MCF 10A (cell line): Measurements from ENCODE around the gene HSDL2. TPM values are rescaled to one million over a fixed set of nuclear protein-coding genes. Genes with fewer than 3 reads are reported as not detected.
"Not testable (repeated sequence)": the region's sequence is repeated elsewhere in the genome, so short reads cannot be mapped to it uniquely, and the experiment has no call there.

Source experiments
- BruUV-seq: library from RNA; stranded (reverse); fragments of 400-500 nt; replicated peaks from 2 replicates; lab custom pipeline; 2021; lab: Mats Ljungman, UMichigan
- CTCF ChIA-PET: fragments of 300-600 bp; sonication (Branson Sonifier 250); formaldehyde crosslinking; extraction: SDS; loops from one replicate; lab custom pipeline; 2021; ENCODE audit warnings: antibody characterized with exemption, inconsistent platforms; lab: Yijun Ruan, JAX
- POLR2A ChIA-PET: fragments of 300-600, 350-650 bp; sonication (Branson Sonifier 250); formaldehyde crosslinking; extraction: SDS; loops from one replicate; lab custom pipeline; 2020; ENCODE audit warnings: antibody characterized with exemption, inconsistent platforms; lab: Yijun Ruan, JAX
- DNase-seq: peaks from one replicate; pipeline ENCODE4 v3.0.0-alpha.2; 2018; ENCODE audit not compliant: unreplicated experiment
- H3K27ac Mint-ChIP-seq: one replicate; pipeline ENCODE4 v1.8.0; 2022; ENCODE audit warnings: mild to moderate bottlenecking, low read depth, mixed read lengths; ENCODE audit not compliant: unreplicated experiment
- H3K27me3 Mint-ChIP-seq: one replicate; pipeline ENCODE4 v1.8.0; 2022; ENCODE audit warnings: mixed read lengths; ENCODE audit not compliant: insufficient read depth, unreplicated experiment
- H3K36me3 Mint-ChIP-seq: one replicate; pipeline ENCODE4 v1.8.0; 2022; ENCODE audit warnings: mild to moderate bottlenecking, moderate library complexity, mixed read lengths; ENCODE audit not compliant: insufficient read depth, unreplicated experiment
- H3K4me1 Mint-ChIP-seq: one replicate; pipeline ENCODE4 v1.8.0; 2022; ENCODE audit warnings: mixed read lengths; ENCODE audit not compliant: insufficient read depth, unreplicated experiment
- H3K4me3 Mint-ChIP-seq: one replicate; pipeline ENCODE4 v1.8.0; 2022; ENCODE audit warnings: mild to moderate bottlenecking, moderate library complexity, mixed read lengths; ENCODE audit not compliant: unreplicated experiment
- H3K9me3 Mint-ChIP-seq: one replicate; pipeline ENCODE4 v1.8.0; 2022; ENCODE audit warnings: mixed read lengths; ENCODE audit not compliant: unreplicated experiment
- CTCF ChIP-seq: fragments of 200-600 bp; IDR thresholded peaks from one replicate; pipeline ENCODE4 v1.8.0; 2022; ENCODE audit warnings: antibody characterized with exemption, mild to moderate bottlenecking; ENCODE audit not compliant: unreplicated experiment
- intact Hi-C: fragments of 100-400 bp; cut with micrococcal nuclease; formaldehyde crosslinking; loops from 2 replicates; pipeline ENCODE4 v1.14.1; 2022
- total RNA-seq: library from RNA; stranded (reverse); gene quantifications from 2 replicates; pipeline ENCODE4 v1.2.3, GENCODE V29; 2022

Gene HSDL2
- total RNA-seq, 1 experiment from 2014 or later: 26.7 TPM

GRCh38 chr9:112408275-112408674 lies 28.4 kb downstream of the HSDL2 start:
- TF ChIP-seq CTCF: no peak
- peak; percentile 5 for DNase-seq
- no peaks in the 10 kb centered on the region for H3K4me1 Mint-ChIP-seq
- CTCF ChIA-PET: no interaction called here
- H3K27ac Mint-ChIP-seq: no peak overlapping the region
- H3K36me3 Mint-ChIP-seq: peaks cover 59% of the 10 kb centered on the region
- H3K9me3 Mint-ChIP-seq: no peaks in the 10 kb centered on the region
- intact Hi-C loops: no loop called here
- BruUV-seq: no TSS peak
- no peaks in the 10 kb centered on the region for H3K27me3 Mint-ChIP-seq
- no peak overlapping the region for H3K4me3 Mint-ChIP-seq
- POLR2A ChIA-PET: interaction anchor here (0.8 to 1.7 kb wide), 2 partner anchors 29 to 336 kb away, joined by 3 to 5 read pairs; partner anchors contain the start of gene HSDL2

GRCh38 chr9:112408819-112409218 lies 28.9 kb downstream of the HSDL2 start:
- intact Hi-C loops: no loop called here

GRCh38 chr9:112409758-112410157 lies 29.9 kb downstream of the HSDL2 start:
- POLR2A ChIA-PET: interaction anchor here (1.7 kb wide), 1 partner anchor 30 kb away, joined by 5 read pairs; the partner anchor contains the start of gene HSDL2
- TF ChIP-seq CTCF: no peak
- H3K36me3 Mint-ChIP-seq: peaks cover 58% of the 10 kb centered on the region
- CTCF ChIA-PET: interaction anchor here (0.6 to 0.7 kb wide), 2 partner anchors 15 to 156 kb away, joined by 3 read pairs; no protein-coding TSS in a partner anchor
- no peaks in the 10 kb centered on the region for H3K4me1 Mint-ChIP-seq
- H3K27me3 Mint-ChIP-seq: no peaks in the 10 kb centered on the region
- no peak overlapping the region for H3K27ac Mint-ChIP-seq
- BruUV-seq: no TSS peak
- no peak overlapping the region for H3K4me3 Mint-ChIP-seq
- H3K9me3 Mint-ChIP-seq: no peaks in the 10 kb centered on the region
- intact Hi-C loops: no loop called here
- DNase-seq: no peak

More at GRCh38 chr9:112408819-112409218, 28.9 kb downstream of the HSDL2 start:
- Mint-ChIP-seq H3K4me1 (no peaks in the 10 kb centered on the region), H3K27ac (no peak overlapping the region), H3K36me3 (peaks cover 56% of the 10 kb centered on the region), H3K4me3 (no peak overlapping the region), H3K27me3 (no peaks in the 10 kb centered on the region), H3K9me3 (no peaks in the 10 kb centered on the region)
- no TSS peak for BruUV-seq
- POLR2A ChIA-PET: interaction anchor here (1.7 kb wide), 1 partner anchor 29 kb away, joined by 5 read pairs; the partner anchor contains the start of gene HSDL2
- DNase-seq: no peak
- CTCF ChIA-PET: no interaction called here
- TF ChIP-seq CTCF: no peak

GRCh38 chr9:112411626-112412027 lies 31.7 kb downstream of the HSDL2 start:
- no peak overlapping the region for H3K27ac Mint-ChIP-seq
- intact Hi-C loops: no loop called here
- peaks cover 52% of the 10 kb centered on the region for H3K36me3 Mint-ChIP-seq
- CTCF ChIA-PET: no interaction called here
- POLR2A ChIA-PET: no interaction called here
- TF ChIP-seq CTCF: no peak
- BruUV-seq: no TSS peak
- no peaks in the 10 kb centered on the region for H3K27me3 Mint-ChIP-seq
- no peaks in the 10 kb centered on the region for H3K9me3 Mint-ChIP-seq
- no peak for DNase-seq
- no peaks in the 10 kb centered on the region for H3K4me1 Mint-ChIP-seq
- H3K4me3 Mint-ChIP-seq: no peak overlapping the region

- H3K9me3 Mint-ChIP-seq, H3K27me3 Mint-ChIP-seq, H3K4me1 Mint-ChIP-seq, DNase-seq, H3K27ac Mint-ChIP-seq, intact Hi-C loops, CTCF ChIA-PET, H3K4me3 Mint-ChIP-seq, BruUV-seq: not testable (repeated sequence)
- POLR2A ChIA-PET: interaction anchor here (2.4 kb wide), 1 partner anchor 34 kb away, joined by 11 read pairs; the partner anchor contains the start of gene HSDL2
- peaks cover 33% of the 10 kb centered on the region for H3K36me3 Mint-ChIP-seq
Observed at GRCh38 chr9:112413728-112414127, 33.8 kb downstream of the HSDL2 start.
